Epithelial cell of esophagus (primary cell): ENCODE measurements around the gene RGMA.

ENCODE experiments used
- DNase-seq: peaks from one replicate; pipeline ENCODE4 v3.0.0; 2010; ENCODE audit warnings: low read depth
- H3K4me3 ChIP-seq: 2 replicates; pipeline ENCODE4 v1.5.1; 2011; ENCODE audit warnings: mild to moderate bottlenecking, low read length, control low read depth
- CTCF ChIP-seq: IDR thresholded peaks from 2 replicates; pipeline ENCODE4 v1.5.1; 2011; ENCODE audit warnings: low read depth, mild to moderate bottlenecking, low read length, control low read depth, inconsistent platforms; ENCODE audit not compliant: insufficient read depth; ENCODE audit errors: missing control alignments

Gene RGMA

GRCh38 chr15:93060336-93061248, 28.4 kb downstream of the RGMA start:
- no peak for TF ChIP-seq CTCF
- DNase-seq: no peak
- H3K4me3 ChIP-seq: no peak overlapping the region

- TF ChIP-seq CTCF: no peak
- H3K4me3 ChIP-seq: no peak overlapping the region
- no peak for DNase-seq
Observed at GRCh38 chr15:93059442-93059841, 29.6 kb downstream of the RGMA start.

- H3K4me3 ChIP-seq: no peak overlapping the region
- no peak for DNase-seq
- no peak for TF ChIP-seq CTCF
Observed at GRCh38 chr15:93058904-93059427, 30.0 kb downstream of the RGMA start.

- H3K4me3 ChIP-seq: no peak overlapping the region
- no peak for DNase-seq
- TF ChIP-seq CTCF: no peak
Observed at GRCh38 chr15:93058128-93058527, 30.9 kb downstream of the RGMA start.

- no peak for TF ChIP-seq CTCF
- H3K4me3 ChIP-seq: no peak overlapping the region
- DNase-seq: no peak
Observed at GRCh38 chr15:93057618-93058017, 31.4 kb downstream of the RGMA start.

GRCh38 chr15:93056836-93057235, 32.2 kb downstream of the RGMA start:
- H3K4me3 ChIP-seq: no peak overlapping the region

More at GRCh38 chr15:93056836-93057235, 32.2 kb downstream of the RGMA start:
- TF ChIP-seq CTCF: no peak
- DNase-seq: no peak
